OCI-LY7 (cell line): ENCODE measurements around the gene PPP1R9A. TPM values are rescaled to one million over a fixed set of nuclear protein-coding genes. Genes with fewer than 3 reads are reported as not detected.

Source experiments
- BruUV-seq: library from RNA; stranded (reverse); fragments of 400-500 nt; replicated peaks from 2 replicates; lab custom pipeline; 2021; lab: Mats Ljungman, UMichigan
- CTCF ChIA-PET: fragments of 300-600 bp; sonication (Branson Sonifier 250); formaldehyde crosslinking; loops from one replicate; lab custom pipeline; 2022; ENCODE audit warnings: antibody characterized with exemption; ENCODE audit not compliant: unreplicated experiment; lab: Charles Lee
- POLR2A ChIA-PET: fragments of 300-600 bp; sonication (Branson Sonifier 250); formaldehyde crosslinking; loops from one replicate; lab custom pipeline; 2022; ENCODE audit warnings: antibody characterized with exemption; lab: Charles Lee
- DNase-seq: peaks from one replicate; pipeline ENCODE4 v3.0.0-alpha.2; 2015; ENCODE audit warnings: low spot score
- H2AFZ ChIP-seq: fragments of 200-600 bp; sonication (generic), shearing (Covaris generic); 2 replicates; pipeline ENCODE4 v1.6.1; 2014; ENCODE audit warnings: mild to moderate bottlenecking, antibody characterized with exemption, low read length, moderate library complexity
- H3K27ac ChIP-seq: fragments of 200-600 bp; sonication (generic); 2 replicates; pipeline ENCODE4 v1.5.1; 2014; ENCODE audit warnings: mixed run types, low read depth, mild to moderate bottlenecking, moderate library complexity, low read length, inconsistent platforms; ENCODE audit not compliant: poor library complexity, severe bottlenecking
- H3K36me3 ChIP-seq: fragments of 200-600 bp; sonication (generic); 2 replicates; pipeline ENCODE4 v1.6.1; 2014; ENCODE audit warnings: mild to moderate bottlenecking, antibody characterized with exemption, low read length, moderate library complexity, mixed read lengths; ENCODE audit not compliant: insufficient read depth
- H3K4me1 ChIP-seq: fragments of 200-600 bp; sonication (generic); 2 replicates; pipeline ENCODE4 v1.5.1; 2014; ENCODE audit warnings: mild to moderate bottlenecking, low read length; ENCODE audit not compliant: insufficient read depth, poor library complexity, severe bottlenecking
- H3K4me2 ChIP-seq: fragments of 200-600 bp; sonication (generic); 2 replicates; pipeline ENCODE4 v1.6.1; 2014; ENCODE audit warnings: mild to moderate bottlenecking, low read length
- H3K4me3 ChIP-seq: fragments of 200-600 bp; sonication (generic); 2 replicates; pipeline ENCODE4 v1.5.1; 2014; ENCODE audit warnings: mild to moderate bottlenecking, low read depth, low read length; ENCODE audit not compliant: poor library complexity, severe bottlenecking
- H3K79me2 ChIP-seq: fragments of 200-600 bp; sonication (generic); 2 replicates; pipeline ENCODE4 v1.6.1; 2016; ENCODE audit warnings: low read depth, mild to moderate bottlenecking, low read length, moderate library complexity, mixed read lengths; ENCODE audit not compliant: insufficient read depth
- H3K9me2 ChIP-seq: fragments of 200-600 bp; sonication (generic); 2 replicates; pipeline ENCODE4 v1.6.1; 2016; ENCODE audit warnings: mild to moderate bottlenecking, low read length, mixed read lengths; ENCODE audit not compliant: insufficient read depth
- H3K9me3 ChIP-seq: fragments of 200-600 bp; sonication (generic); 2 replicates; pipeline ENCODE4 v1.6.1; 2014; ENCODE audit warnings: mild to moderate bottlenecking, mixed run types, low read length, mixed read lengths
- H4K20me1 ChIP-seq: fragments of 200-600 bp; sonication (generic); 2 replicates; pipeline ENCODE4 v1.6.1; 2014; ENCODE audit warnings: mild to moderate bottlenecking, antibody characterized with exemption, low read length, moderate library complexity, mixed read lengths; ENCODE audit not compliant: insufficient read depth
- CTCF ChIP-seq: fragments of 200-600 bp; sonication (generic); conservative IDR thresholded peaks from 2 replicates; pipeline ENCODE4 v1.5.1; 2014; ENCODE audit warnings: mild to moderate bottlenecking, antibody characterized with exemption, low read length, moderate library complexity, mixed read lengths
- EZH2phosphoT487 ChIP-seq: fragments of 200-600 bp; sonication (generic); IDR thresholded peaks from 2 replicates; pipeline ENCODE4 v1.6.1; 2018; ENCODE audit warnings: low read depth, borderline replicate concordance, mild to moderate bottlenecking, mixed run types, antibody characterized with exemption, low read length, moderate library complexity, mixed read lengths
- intact Hi-C: fragments of 100-400 bp; cut with micrococcal nuclease; formaldehyde crosslinking; loops from one replicate; pipeline ENCODE4 v1.10.0; 2022; ENCODE audit not compliant: unreplicated experiment
- total RNA-seq, 2 experiments: library from RNA; depleted of rRNA in 1 of 2; stranded (reverse); fragments of >200 nt in 1 of 2; shearing (Covaris generic) in 1 of 2; gene quantifications; 2 replicates each; pipeline ENCODE4 v1.2.3, GENCODE V29; 2014 to 2022

The PPP1R9A gene
- total RNA-seq, 2 experiments from 2014 or later, result not detected

GRCh38 chr7:95303013-95303905 is 395.9 kb downstream of the PPP1R9A start:
- H3K4me3 ChIP-seq, result no peak overlapping the region
- no peaks in the 10 kb centered on the region for H3K36me3 ChIP-seq
- H3K9me3 ChIP-seq, result no peaks in the 10 kb centered on the region
- H2AFZ ChIP-seq, result no peak overlapping the region
- no peak overlapping the region for H3K4me2 ChIP-seq
- TF ChIP-seq CTCF (no peak), EZH2phosphoT487 (no peak)
- H4K20me1 ChIP-seq, result no peaks in the 10 kb centered on the region
- BruUV-seq, result no TSS peak
- H3K79me2 ChIP-seq, result no peaks in the 10 kb centered on the region
- no peaks in the 10 kb centered on the region for H3K4me1 ChIP-seq
- no peaks in the 10 kb centered on the region for H3K9me2 ChIP-seq
- no peak for DNase-seq
- CTCF ChIA-PET, result no interaction called here
- H3K27ac ChIP-seq, result no peak overlapping the region
- intact Hi-C loops, result no loop called here
- POLR2A ChIA-PET, result interaction anchor here (0.8 kb wide), 1 partner anchor 20 kb away, joined by 5 read pairs; no protein-coding TSS in a partner anchor

GRCh38 chr7:95304990-95305389 is 397.6 kb downstream of the PPP1R9A start:
- ChIA-PET CTCF (no interaction called here), POLR2A (no interaction called here)
- TF ChIP-seq CTCF, result no peak
- TF ChIP-seq EZH2phosphoT487, result no peak
- Histone ChIP-seq H3K4me3 (no peak overlapping the region), H4K20me1 (no peaks in the 10 kb centered on the region), H3K9me3 (no peaks in the 10 kb centered on the region), H3K4me1 (no peaks in the 10 kb centered on the region), H3K4me2 (no peak overlapping the region), H3K27ac (no peak overlapping the region), H3K9me2 (no peaks in the 10 kb centered on the region), H2AFZ (no peak overlapping the region), H3K79me2 (no peaks in the 10 kb centered on the region), H3K36me3 (no peaks in the 10 kb centered on the region)
- no TSS peak for BruUV-seq
- intact Hi-C loops, result no loop called here
- no peak for DNase-seq

GRCh38 chr7:95309951-95310350 is 402.6 kb downstream of the PPP1R9A start:
- no peaks in the 10 kb centered on the region for H3K36me3 ChIP-seq
- TF ChIP-seq EZH2phosphoT487 (no peak), CTCF (no peak)
- H4K20me1 ChIP-seq, result no peaks in the 10 kb centered on the region
- H3K4me2 ChIP-seq, result no peak overlapping the region
- no peaks in the 10 kb centered on the region for H3K79me2 ChIP-seq
- no peak overlapping the region for H3K27ac ChIP-seq
- H2AFZ ChIP-seq, result no peak overlapping the region
- no TSS peak for BruUV-seq
- ChIA-PET CTCF (no interaction called here), POLR2A (interaction anchor here (0.6 to 1.3 kb wide), 3 partner anchors 11 to 1991 kb away, joined by 3 to 6 read pairs (median 3); no protein-coding TSS in a partner anchor)
- intact Hi-C loops, result no loop called here
- H3K4me1 ChIP-seq, result no peaks in the 10 kb centered on the region
- no peak overlapping the region for H3K4me3 ChIP-seq
- DNase-seq, result no peak
- H3K9me3 ChIP-seq, result no peaks in the 10 kb centered on the region
- H3K9me2 ChIP-seq, result no peaks in the 10 kb centered on the region
